Measurements from ENCODE around the gene MUCL1.
"Not testable (repeated sequence)": the region's sequence is repeated elsewhere in the genome, so short reads cannot be mapped to it uniquely, and the experiment has no call there.

Gene MUCL1

DNA sequence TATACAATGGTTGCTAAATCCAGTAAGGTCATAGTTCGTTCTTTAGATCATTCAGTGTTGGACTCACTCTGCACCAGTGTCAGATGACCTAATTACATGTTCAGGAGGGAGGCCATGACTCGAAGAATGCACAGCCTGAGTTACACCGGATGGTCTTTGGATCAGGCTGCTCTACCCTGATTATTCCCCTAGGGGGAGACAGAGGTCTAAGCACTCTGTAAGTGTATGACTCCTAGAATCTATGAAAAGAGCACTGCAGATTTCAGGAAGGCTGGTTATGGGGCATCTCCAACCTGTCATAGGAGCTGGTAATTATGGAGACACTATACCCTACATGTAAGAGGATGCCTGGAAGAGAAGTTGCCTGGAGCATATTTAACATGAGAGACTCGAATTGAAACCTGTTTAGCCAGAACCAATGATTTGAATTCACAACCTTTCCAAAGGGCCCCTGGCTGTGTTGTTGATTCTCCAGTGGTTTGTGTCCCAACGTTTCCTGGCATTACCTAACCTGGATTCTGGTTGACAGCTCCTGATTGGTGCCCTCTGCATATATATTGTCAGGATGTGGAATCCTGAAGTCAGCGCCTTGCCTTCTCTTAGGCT lies at the start of gene MUCL1:
Gene MUCL1 (plus strand): TSS at position 584 of the 606 bp plus-strand sequence. CDS start 67 bp downstream, outside the sequence.
- DNase-seq: peak; percentile 50

DNA sequence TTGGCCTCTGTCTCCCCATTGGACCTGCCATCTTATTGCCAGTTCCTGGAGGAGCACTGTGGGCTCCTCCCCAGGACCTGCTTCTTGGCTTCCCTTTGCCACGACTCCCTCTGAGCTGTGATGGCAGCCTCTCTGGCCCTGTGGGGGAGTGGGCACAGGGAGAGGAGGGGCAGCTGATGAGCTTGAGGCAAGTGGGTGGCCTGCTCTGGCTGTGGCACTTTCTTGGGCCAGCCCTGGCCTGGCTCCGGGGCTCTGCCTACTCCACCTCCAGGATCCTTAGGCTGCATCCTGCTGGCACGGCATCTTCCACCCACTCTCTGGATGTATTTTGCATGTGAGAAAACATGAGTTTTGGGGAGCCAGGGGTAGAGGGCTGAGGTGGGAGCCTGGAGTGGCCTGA lies 32.6 kb upstream of the MUCL1 start:
- DNase-seq: no peak

DNA sequence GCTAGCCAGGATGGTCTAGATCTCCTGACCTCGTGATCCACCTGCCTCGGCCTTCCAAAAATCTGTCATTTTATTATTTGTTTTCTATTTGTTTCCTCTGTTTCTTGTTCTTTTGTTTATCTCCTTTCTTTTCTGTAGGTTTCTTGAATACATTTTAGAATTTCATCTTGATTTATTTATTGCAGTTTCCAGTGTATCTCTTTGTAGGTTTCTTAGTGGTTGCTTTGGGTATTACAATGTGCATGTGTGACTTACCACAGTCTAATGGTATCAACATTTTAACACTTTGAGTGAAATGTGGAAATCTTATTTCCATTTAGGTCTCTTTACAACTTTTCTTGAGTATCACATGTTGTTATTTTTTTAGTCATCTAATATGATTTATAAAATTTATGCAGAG lies 29.9 kb upstream of the MUCL1 start:
- no peak for DNase-seq

GRCh38 chr12:54829511-54829910 lies 24.8 kb upstream of the MUCL1 start:
- DNase-seq: no peak

GRCh38 chr12:54830199-54830598 lies 24.1 kb upstream of the MUCL1 start:
- no peak for DNase-seq

- no peak for DNase-seq
These were observed 22.7 kb upstream of the MUCL1 start for GRCh38 chr12:54831631-54832030.

GRCh38 chr12:54840244-54840865 lies 14.0 kb upstream of the MUCL1 start:
- DNase-seq: no peak

- no peak for DNase-seq
These were observed 3.1 kb downstream of the MUCL1 start for GRCh38 chr12:54857406-54857805.

DNA sequence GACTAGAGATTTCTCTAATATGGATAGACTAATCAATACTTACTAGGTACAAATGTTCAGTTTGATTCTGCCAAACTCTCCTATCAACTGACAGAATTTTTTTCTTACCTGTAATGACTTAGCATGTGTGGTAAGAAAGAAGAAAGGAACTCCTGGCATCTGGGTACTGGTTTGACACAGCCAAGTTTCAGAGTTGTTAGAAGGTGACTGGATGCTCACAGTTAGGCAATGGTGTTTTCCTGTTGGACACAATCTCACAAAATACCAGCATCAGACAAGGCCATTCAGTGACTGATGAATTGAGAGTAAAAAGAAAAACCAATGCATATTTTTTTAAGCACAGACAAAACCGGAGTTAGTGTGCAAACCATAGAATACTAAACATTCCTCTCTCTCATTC lies 4.2 kb downstream of the MUCL1 start:
- no peak for DNase-seq

GRCh38 chr12:54859502-54859901 lies 5.2 kb downstream of the MUCL1 start:
- DNase-seq: no peak

DNA sequence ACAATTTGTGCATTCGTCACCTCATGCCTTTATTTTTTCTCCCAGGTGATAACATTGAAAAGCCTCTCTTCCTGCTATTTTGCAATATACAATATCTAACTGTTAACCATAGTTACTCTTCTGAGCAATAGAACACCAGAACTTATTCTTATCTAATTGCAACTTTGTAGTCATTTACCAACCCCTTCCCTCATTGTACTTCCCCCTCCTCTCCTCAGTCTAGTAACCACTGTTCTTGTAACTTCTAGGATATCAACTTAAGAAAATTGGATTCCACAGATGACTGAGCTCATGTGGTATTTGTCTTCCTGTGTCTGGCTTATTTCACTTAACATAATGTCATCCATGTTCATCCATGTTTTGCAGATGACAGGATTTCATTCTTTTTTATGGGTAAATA lies 7.6 kb downstream of the MUCL1 start:
- no peak for DNase-seq

GRCh38 chr12:54863948-54864618 lies 9.8 kb downstream of the MUCL1 start:
- DNase-seq: no peak

- no peak for DNase-seq
These were observed 11.5 kb downstream of the MUCL1 start for GRCh38 chr12:54865683-54866324.

- DNase-seq: no peak
These were observed 14.4 kb downstream of the MUCL1 start for GRCh38 chr12:54868690-54869089.

DNA sequence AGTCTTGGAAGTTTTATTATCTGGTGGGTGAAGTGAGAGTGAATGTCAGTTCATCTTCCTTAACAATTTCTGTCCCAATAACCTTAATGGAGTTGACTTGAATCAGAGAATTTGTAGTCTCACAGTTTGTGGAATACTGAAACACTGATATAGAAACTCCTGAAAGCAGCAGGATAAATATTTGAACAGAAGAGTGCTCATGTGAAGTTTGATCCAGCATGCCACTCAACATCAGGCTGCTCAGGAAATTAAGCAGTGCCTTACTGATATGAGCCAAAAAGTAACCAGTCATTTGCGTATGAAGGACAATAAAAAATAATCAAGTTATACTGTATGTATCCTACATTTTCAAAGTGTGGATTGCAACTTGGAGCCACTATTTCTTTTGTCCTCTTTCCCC lies 15.7 kb downstream of the MUCL1 start:
- no peak for DNase-seq

GRCh38 chr12:54870617-54871016 lies 16.3 kb downstream of the MUCL1 start:
- no peak for DNase-seq

DNA sequence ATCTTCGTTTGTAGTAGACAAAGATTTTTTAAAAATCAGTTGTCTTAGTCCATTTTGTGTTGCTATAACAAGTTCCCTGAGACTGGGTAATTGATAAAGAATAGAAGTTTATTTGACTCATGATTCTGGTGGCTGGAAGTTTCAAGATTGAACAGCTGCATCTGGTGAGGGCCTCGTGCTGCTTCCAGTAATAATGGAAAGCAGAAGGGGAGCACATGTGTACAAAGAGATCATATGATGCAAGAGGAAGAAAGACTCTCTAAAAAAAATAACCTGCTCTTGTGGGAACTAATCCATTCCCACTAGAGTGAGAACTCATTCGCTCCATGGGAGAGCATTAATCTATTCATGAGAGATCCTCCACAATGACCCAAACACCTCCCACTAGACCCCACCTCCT lies 24.8 kb downstream of the MUCL1 start:
- DNase-seq: no peak

- DNase-seq: no peak
These were observed 25.3 kb downstream of the MUCL1 start for GRCh38 chr12:54879579-54879978.

DNA sequence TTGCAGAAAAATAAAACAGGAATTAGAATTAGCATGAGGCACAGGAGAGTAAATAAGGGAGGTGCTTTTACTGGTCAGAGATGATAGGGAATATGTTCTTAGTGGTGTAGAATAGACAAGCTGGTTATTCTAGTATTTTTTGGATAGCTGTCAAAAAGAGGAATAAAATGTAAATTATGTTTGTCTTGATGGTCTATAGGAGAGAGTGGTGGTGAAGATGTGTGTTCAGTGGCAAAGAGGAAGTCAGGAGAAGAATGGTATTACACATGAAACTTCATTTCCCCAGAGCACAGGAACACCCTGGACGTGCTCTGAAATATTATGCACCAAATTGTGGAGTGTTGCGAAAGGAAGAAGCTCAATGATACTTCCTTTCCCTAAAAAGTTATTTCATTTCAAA lies 27.8 kb downstream of the MUCL1 start:
- no peak for DNase-seq

DNA sequence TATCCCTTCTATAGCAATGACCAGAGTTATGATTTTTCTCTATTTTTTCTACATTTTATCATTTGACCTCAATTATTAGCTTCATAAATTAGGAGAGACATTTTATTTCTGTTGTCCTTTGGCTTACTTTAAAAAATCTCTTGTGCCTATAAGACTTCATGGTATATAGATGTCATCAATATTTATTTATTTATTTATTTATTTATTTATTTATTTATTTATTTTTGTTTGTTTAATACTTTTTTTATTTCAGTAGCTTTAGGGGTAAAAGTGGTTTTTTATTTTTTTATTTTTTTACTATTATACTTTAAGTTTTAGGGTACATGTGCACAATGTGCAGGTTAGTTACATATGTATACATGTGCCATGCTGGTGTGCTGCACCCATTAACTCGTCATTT lies 28.3 kb downstream of the MUCL1 start:
- not testable (repeated sequence) for DNase-seq

DNA sequence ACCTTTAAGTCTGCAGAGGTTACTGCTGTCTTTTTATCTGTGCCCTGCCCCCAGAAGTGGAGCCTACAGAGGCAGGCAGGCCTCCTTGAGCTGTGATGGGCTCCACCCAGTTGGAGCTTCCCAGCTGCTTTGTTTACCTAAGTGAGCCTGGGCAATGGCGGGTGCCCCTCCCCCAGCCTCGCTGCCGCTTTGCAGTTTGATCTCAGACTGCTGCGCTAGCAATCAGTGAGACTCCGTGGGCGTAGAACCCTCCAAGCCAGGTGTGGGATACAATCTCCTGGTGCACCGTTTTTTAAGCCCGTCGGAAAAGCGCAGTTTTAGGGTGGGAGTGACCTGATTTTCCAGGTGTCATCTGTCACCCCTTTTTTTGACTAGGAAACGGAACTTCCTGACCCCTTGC lies 34.1 kb downstream of the MUCL1 start:
- not testable (repeated sequence) for DNase-seq

DNA sequence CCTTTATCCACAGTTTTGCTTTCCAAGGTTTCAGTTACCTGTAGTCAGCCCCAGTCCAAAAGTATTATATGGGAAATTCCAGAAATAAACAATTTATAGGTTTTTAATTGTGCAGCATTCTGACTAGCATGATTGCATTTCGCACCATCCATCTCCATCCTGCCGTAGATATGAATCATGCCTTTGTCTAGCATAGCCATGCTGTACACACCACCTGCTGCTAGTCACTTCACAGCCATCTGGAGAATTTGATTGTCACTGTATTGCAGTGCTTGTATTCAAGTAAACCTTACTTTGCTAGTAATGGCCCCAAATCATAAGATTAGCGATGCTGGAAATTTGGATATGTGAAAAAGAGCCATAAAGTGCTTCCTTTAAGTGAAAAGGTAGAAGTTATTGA lies 36.0 kb downstream of the MUCL1 start:
- no peak for DNase-seq

DNA sequence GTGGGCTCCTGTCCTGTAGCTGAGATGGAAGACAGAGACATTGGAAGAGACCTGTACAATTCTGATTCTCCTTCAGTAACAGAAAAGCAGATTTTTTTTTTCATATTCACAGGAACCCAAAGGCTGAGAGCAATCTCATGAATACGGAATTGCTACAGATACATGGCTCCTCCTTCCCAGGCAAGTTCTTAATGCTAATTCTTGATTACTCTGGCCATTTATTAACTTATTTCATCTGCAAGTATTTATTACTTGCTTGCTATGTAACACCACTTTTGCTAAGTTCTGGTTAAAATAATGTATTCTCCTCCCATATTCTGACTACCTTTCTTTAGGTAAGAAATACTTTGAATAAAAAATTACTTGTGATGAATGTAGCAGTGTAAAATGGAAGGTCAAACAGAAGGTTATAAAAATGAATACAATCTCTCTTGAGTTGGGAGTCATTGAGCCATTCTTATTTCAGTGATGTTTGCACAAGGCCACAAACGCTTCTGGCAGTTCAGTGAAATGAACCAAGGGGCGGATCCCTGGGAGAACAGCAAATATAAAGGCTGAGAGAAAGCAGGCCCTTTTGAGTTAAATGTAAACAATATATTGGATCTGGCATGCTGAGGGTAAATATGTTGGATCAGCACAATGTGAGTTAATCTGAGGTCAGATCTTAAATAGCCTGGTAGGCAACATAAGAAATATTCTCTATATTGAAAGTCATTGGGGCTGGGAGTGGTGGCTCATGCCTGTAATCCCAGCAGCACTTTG lies 37.6 kb downstream of the MUCL1 start:
- no peak for DNase-seq

Data from activated CD4-positive, alpha-beta T cell treated with anti-CD3 and anti-CD28 coated beads for 1 hour (primary cell).